ENCODE data around the gene TMEM54. TPM values are rescaled to one million over a fixed set of nuclear protein-coding genes. Genes with fewer than 3 reads are reported as not detected.

TMEM54 gene
- total and polyA plus RNA-seq, 12 donors: 1.3 to 123 (median 21.2) TPM

DNA sequence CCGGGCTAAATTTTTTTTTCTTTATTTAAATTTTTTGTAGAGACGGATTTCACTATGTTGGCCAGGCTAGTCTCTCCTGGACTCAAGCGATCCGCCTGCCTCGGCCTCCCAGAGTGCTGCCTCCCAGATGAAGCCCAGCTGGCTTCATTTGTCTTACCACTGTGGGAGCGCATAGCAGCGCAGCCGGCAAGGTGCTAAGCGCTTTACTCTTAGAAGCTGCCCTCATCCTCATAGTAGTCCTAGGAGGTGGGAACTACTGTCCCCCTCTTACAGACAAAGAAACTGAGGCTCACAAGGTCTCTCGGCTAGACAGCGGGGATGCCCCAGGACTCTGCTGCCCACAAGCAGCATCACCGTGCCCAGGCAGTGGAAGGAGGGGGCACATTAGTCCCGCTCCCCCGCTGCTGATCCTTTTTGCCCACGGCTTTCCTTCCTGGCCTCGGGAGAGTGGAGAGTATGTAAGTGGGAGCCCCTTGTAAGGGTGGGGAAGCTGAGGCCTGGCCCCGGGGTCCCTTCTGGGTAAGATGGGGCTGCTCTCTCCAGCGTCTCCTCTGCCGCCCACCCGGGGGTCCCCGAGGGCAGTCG, 726 bp downstream of the TMEM54 start:
- no peak for DNase-seq
- no peaks in the 10 kb centered on the region for H3K36me3 ChIP-seq (replicated peaks in 1 of 2)
- intact Hi-C loops (cut with DNase I): no loop called here
- H3K27ac ChIP-seq: no peak overlapping the region
- no peaks in the 10 kb centered on the region for H3K9me3 ChIP-seq (replicated peaks in 1 of 3)
- no peaks in the 10 kb centered on the region for H3K27me3 ChIP-seq
- TF ChIP-seq, protein P1, sequence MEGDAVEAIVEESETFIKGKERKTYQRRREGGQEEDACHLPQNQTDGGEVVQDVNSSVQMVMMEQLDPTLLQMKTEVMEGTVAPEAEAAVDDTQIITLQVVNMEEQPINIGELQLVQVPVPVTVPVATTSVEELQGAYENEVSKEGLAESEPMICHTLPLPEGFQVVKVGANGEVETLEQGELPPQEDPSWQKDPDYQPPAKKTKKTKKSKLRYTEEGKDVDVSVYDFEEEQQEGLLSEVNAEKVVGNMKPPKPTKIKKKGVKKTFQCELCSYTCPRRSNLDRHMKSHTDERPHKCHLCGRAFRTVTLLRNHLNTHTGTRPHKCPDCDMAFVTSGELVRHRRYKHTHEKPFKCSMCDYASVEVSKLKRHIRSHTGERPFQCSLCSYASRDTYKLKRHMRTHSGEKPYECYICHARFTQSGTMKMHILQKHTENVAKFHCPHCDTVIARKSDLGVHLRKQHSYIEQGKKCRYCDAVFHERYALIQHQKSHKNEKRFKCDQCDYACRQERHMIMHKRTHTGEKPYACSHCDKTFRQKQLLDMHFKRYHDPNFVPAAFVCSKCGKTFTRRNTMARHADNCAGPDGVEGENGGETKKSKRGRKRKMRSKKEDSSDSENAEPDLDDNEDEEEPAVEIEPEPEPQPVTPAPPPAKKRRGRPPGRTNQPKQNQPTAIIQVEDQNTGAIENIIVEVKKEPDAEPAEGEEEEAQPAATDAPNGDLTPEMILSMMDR (IDR thresholded peaks at IDR 0.05): no peak
- no peak for TF ChIP-seq POLR2A (IDR thresholded peaks at IDR 0.05)
- 29 to 47% (median 31%) methylated on average over 13 to 22 of the region's 22 CpGs for WGBS, 4 donors
- H3K4me1 ChIP-seq (replicated peaks in 1 of 2): peaks cover 4 to 11% of the 10 kb centered on the region in 2 donors
- peak overlapping the region in 2 of 4 donors; percentile 38 to 90 for H3K4me3 ChIP-seq

DNA sequence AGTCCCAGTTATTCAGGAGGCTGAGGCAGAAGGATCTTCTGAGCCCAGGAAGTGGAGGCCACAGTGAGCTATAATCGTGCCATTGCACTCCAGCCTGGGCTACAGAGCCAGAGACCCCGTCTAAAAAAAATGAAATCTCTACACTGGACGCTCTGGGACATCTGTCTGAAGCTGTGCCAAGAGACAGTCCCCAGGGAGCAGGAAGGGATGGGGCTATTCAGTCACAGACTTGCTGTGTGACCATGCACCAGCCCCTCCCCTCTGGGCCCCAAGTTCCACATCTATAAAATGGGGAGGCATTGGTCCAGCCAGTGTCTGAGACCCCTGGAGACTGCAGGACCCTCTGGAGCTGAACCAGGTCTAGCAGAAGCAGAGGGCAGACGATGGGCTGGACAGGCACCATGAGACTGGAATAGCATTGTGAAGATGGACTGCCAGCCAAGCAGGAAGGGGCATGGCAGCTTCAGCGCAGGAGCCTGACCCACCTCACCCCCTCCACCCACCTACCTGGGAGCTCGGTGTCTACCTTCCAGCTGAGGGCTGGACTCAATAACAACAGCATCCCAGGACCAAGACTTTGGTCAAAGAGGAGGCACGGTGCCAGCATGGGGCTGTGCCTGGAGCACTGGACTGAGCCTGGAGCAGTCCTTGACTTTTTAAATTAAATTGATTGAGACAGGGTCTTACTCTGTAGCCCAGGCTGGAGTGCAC, 1.4 kb downstream of the TMEM54 start:
- H3K4me1 ChIP-seq (replicated peaks in 1 of 2): peaks cover 4 to 11% of the 10 kb centered on the region in 2 donors
- no peak overlapping the region for H3K27ac ChIP-seq
- TF ChIP-seq POLR2A (IDR thresholded peaks at IDR 0.05): no peak
- TF ChIP-seq, protein P1 (IDR thresholded peaks at IDR 0.05): no peak
- no peaks in the 10 kb centered on the region for H3K9me3 ChIP-seq (replicated peaks in 1 of 3)
- 70 to 88% (median 77%) methylated on average over 4 to 7 of the region's 7 CpGs for WGBS, 4 donors
- no peak for DNase-seq
- no peaks in the 10 kb centered on the region for H3K36me3 ChIP-seq (replicated peaks in 1 of 2)
- intact Hi-C loops (cut with DNase I): no loop called here
- no peak overlapping the region for H3K4me3 ChIP-seq
- no peaks in the 10 kb centered on the region for H3K27me3 ChIP-seq

DNA sequence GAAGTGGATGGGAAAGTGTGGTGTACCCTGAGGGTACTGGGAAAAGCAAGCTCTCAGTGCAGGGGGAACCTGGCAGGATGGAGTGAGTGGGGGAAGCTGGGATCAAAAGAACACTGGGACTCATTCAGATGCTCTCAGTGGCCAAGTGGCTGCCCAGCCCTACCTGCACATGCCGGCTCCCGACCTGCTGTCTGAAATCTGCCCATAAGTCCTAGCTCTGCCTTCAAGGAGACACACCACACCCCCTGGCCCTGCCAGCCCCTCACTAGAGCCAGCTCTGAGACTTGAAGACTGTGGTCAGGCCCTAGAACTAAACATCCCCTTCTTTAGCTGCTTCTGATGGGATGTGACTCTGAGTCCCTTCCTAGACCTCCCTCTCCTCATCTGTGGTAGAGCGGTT, 2.2 kb downstream of the TMEM54 start:
- Histone ChIP-seq H3K36me3 (replicated peaks in 1 of 2) (no peaks in the 10 kb centered on the region), H3K27ac (no peak overlapping the region), H3K9me3 (replicated peaks in 1 of 3) (no peaks in the 10 kb centered on the region), H3K4me3 (no peak overlapping the region), H3K27me3 (no peaks in the 10 kb centered on the region), H3K4me1 (replicated peaks in 1 of 2) (peaks cover 4 to 11% of the 10 kb centered on the region in 2 donors)
- no peak for DNase-seq
- intact Hi-C loops (cut with DNase I): no loop called here
- TF ChIP-seq, protein P1 (IDR thresholded peaks at IDR 0.05): no peak
- no peak for TF ChIP-seq POLR2A (IDR thresholded peaks at IDR 0.05)
- WGBS, 4 donors: 98 to 100% (median 99%) methylated on average over 1 to 3 of the region's 3 CpGs

DNA sequence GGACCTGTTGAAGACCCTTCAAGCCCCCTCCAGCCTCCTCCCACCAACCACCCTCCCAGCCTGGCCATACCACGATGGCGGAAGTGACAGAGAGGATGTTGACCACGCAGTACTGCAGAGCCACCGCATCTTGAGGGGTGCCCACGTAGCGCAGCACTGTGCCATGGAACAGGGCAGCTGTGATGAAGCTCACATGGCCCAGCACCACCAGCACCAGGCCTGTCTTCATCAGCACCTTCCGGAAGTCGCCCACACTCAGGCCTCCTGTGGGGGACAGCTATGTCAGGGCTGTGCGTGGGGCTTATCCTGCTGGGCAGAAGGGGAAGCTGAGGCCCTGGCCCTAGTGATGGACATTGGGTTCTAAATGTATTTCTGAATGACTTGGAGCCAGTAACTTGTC, 3.1 kb downstream of the TMEM54 start:
- Histone ChIP-seq H3K4me3 (no peak overlapping the region), H3K36me3 (replicated peaks in 1 of 2) (no peaks in the 10 kb centered on the region), H3K4me1 (replicated peaks in 1 of 2) (peaks cover 13 to 18% of the 10 kb centered on the region in 2 donors), H3K27ac (no peak overlapping the region), H3K27me3 (peaks cover under 1% of the 10 kb centered on the region), H3K9me3 (replicated peaks in 1 of 3) (no peaks in the 10 kb centered on the region)
- 93 to 100% (median 96%) methylated on average over 1 to 9 of the region's 9 CpGs for WGBS, 4 donors
- DNase-seq: no peak
- TF ChIP-seq POLR2A (IDR thresholded peaks at IDR 0.05): no peak
- TF ChIP-seq, protein P1 (IDR thresholded peaks at IDR 0.05): no peak
- intact Hi-C loops (cut with DNase I): no loop called here
